Measurements from ENCODE around the gene GRK5. TPM values are rescaled to one million over a fixed set of nuclear protein-coding genes. Genes with fewer than 3 reads are reported as not detected.
"Not testable (repeated sequence)": the region's sequence is repeated elsewhere in the genome, so short reads cannot be mapped to it uniquely, and the experiment has no call there.

Gene GRK5
- total RNA-seq, 1 donor, result 1.8 TPM

GRCh38 chr10:119256897-119257296 lies 49.5 kb downstream of the GRK5 start:
- Histone ChIP-seq H3K36me3 (ENCODE audit: insufficient read depth, low read length) (no peaks in the 10 kb centered on the region), H2AFZ (ENCODE audit: low read length) (no peak overlapping the region), H3K27ac (ENCODE audit: low read depth, low read length) (no peak overlapping the region), H3K9me3 (ENCODE audit: low read depth, low read length) (no peaks in the 10 kb centered on the region), H3K27me3 (ENCODE audit: insufficient read depth, low read length) (no peaks in the 10 kb centered on the region), H3K4me1 (ENCODE audit: insufficient read depth, low read length) (peaks cover 23% of the 10 kb centered on the region), H3K4me2 (ENCODE audit: insufficient read depth, low read length) (no peak overlapping the region), H4K20me1 (ENCODE audit: insufficient read depth, low read length) (no peaks in the 10 kb centered on the region), H3K4me3 (ENCODE audit: insufficient read depth, low read length) (no peak overlapping the region), H3K79me2 (ENCODE audit: insufficient read depth, low read length) (no peaks in the 10 kb centered on the region)
- DNase-seq (ENCODE audit: insufficient read length, low spot score, missing footprints), result no peak
- no peak for TF ChIP-seq CTCF (IDR thresholded peaks at IDR 0.05; ENCODE audit: extremely low read depth, low read depth, low read length)

GRCh38 chr10:119257899-119258419 lies 50.6 kb downstream of the GRK5 start:
- peaks cover 15% of the 10 kb centered on the region for H3K4me1 ChIP-seq (ENCODE audit: insufficient read depth, low read length)
- H3K27ac ChIP-seq (ENCODE audit: low read depth, low read length), result no peak overlapping the region
- H3K4me2 ChIP-seq (ENCODE audit: insufficient read depth, low read length), result no peak overlapping the region
- H3K4me3 ChIP-seq (ENCODE audit: insufficient read depth, low read length), result no peak overlapping the region
- no peak for DNase-seq (ENCODE audit: insufficient read length, low spot score, missing footprints)
- no peak overlapping the region for H2AFZ ChIP-seq (ENCODE audit: low read length)
- no peaks in the 10 kb centered on the region for H3K9me3 ChIP-seq (ENCODE audit: low read depth, low read length)
- no peaks in the 10 kb centered on the region for H3K79me2 ChIP-seq (ENCODE audit: insufficient read depth, low read length)
- no peaks in the 10 kb centered on the region for H3K36me3 ChIP-seq (ENCODE audit: insufficient read depth, low read length)
- H4K20me1 ChIP-seq (ENCODE audit: insufficient read depth, low read length), result no peaks in the 10 kb centered on the region
- TF ChIP-seq CTCF (IDR thresholded peaks at IDR 0.05; ENCODE audit: extremely low read depth, low read depth, low read length), result no peak
- H3K27me3 ChIP-seq (ENCODE audit: insufficient read depth, low read length), result no peaks in the 10 kb centered on the region

DNA sequence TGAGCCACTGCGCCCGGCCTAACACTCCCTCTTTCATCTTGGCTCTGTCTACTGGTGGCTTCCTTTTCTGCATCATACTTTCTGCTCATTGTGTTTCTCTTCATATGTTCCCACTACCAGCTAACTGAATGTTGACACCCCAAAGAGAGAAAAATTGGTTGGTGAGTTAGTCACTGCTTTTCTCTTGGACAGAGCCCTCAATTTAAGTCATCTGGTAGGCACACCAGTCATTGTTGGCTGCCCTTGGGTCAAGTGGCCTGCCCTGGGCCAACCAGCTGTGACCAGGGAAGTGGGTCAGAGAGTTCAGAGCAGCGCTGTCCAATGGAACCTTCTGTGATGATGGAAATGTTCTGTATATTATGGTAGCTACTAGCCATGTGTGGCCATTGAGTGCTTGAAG lies 52.0 kb downstream of the GRK5 start:
- DNase-seq (ENCODE audit: insufficient read length, low spot score, missing footprints), result no peak
- H3K4me2 ChIP-seq (ENCODE audit: insufficient read depth, low read length), result no peak overlapping the region
- TF ChIP-seq CTCF (IDR thresholded peaks at IDR 0.05; ENCODE audit: extremely low read depth, low read depth, low read length), result no peak
- no peaks in the 10 kb centered on the region for H3K27me3 ChIP-seq (ENCODE audit: insufficient read depth, low read length)
- H3K79me2 ChIP-seq (ENCODE audit: insufficient read depth, low read length), result no peaks in the 10 kb centered on the region
- no peak overlapping the region for H2AFZ ChIP-seq (ENCODE audit: low read length)
- H3K4me3 ChIP-seq (ENCODE audit: insufficient read depth, low read length), result no peak overlapping the region
- no peak overlapping the region for H3K27ac ChIP-seq (ENCODE audit: low read depth, low read length)
- no peaks in the 10 kb centered on the region for H3K36me3 ChIP-seq (ENCODE audit: insufficient read depth, low read length)
- H3K9me3 ChIP-seq (ENCODE audit: low read depth, low read length), result no peaks in the 10 kb centered on the region
- H4K20me1 ChIP-seq (ENCODE audit: insufficient read depth, low read length), result no peaks in the 10 kb centered on the region
- peaks cover 2% of the 10 kb centered on the region for H3K4me1 ChIP-seq (ENCODE audit: insufficient read depth, low read length)

DNA sequence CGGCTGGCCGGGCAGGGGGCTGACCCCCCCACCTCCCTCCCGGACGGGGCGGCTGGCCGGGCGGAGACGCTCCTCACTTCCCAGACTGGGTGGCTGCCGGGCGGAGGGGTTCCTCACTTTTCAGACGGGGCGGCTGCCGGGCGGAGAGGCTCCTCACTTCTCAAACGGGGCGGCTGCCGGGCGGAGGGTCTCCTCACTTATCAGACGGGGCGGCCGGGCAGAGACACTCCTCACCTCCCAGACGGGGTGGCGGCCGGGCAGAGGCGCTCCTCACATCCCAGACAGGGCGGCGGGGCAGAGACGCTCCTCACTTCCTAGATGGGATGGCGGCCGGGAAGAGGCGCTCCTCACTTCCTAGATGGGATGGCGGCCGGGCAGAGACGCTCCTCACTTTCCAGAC lies 53.6 kb downstream of the GRK5 start:
- H3K4me1 ChIP-seq (ENCODE audit: insufficient read depth, low read length); H3K36me3 ChIP-seq (ENCODE audit: insufficient read depth, low read length); H2AFZ ChIP-seq (ENCODE audit: low read length); H3K4me2 ChIP-seq (ENCODE audit: insufficient read depth, low read length); H3K27ac ChIP-seq (ENCODE audit: low read depth, low read length); H3K79me2 ChIP-seq (ENCODE audit: insufficient read depth, low read length); H3K9me3 ChIP-seq (ENCODE audit: low read depth, low read length); H3K27me3 ChIP-seq (ENCODE audit: insufficient read depth, low read length); H3K4me3 ChIP-seq (ENCODE audit: insufficient read depth, low read length); H4K20me1 ChIP-seq (ENCODE audit: insufficient read depth, low read length); DNase-seq (ENCODE audit: insufficient read length, low spot score, missing footprints): not testable (repeated sequence)
